ENCODE measurements around the gene RXRA. TPM values are rescaled to one million over a fixed set of nuclear protein-coding genes. Genes with fewer than 3 reads are reported as not detected.

RXRA gene
- total and polyA plus RNA-seq, 2 donors (not counting 3 experiments of a cell fraction or from before 2014, with no cell fraction given) = 15.4 to 37.4 TPM

GRCh38 chr9:134381272-134381661 is 55.0 kb downstream of the RXRA start:
- ChIA-PET CTCF (interaction anchor here (1.3 kb wide), 1 partner anchor 26 kb away, joined by 3 read pairs; no protein-coding TSS in a partner anchor), POLR2A (no interaction called here)

More at GRCh38 chr9:134381272-134381661, 55.0 kb downstream of the RXRA start:
- Histone ChIP-seq H3K79me2 (ENCODE audit: control insufficient read depth, insufficient read depth, low read length) (peaks cover 18% of the 10 kb centered on the region), H3K27ac (ENCODE audit: insufficient read depth, low read depth, low read length) (no peak overlapping the region), H3K4me1 (ENCODE audit: control insufficient read depth, extremely low read depth, insufficient read depth, low read length) (peaks cover 28% of the 10 kb centered on the region), H3K9me3 (replicated peaks; ENCODE audit: control insufficient read depth, insufficient read depth, low read length) (no peaks in the 10 kb centered on the region), H3K27me3 (ENCODE audit: control insufficient read depth in 2 of 2, insufficient read depth in 2 of 2, low read length in 2 of 2) (no peaks in the 10 kb centered on the region), H2AFZ (ENCODE audit: low read depth, low read length) (no peak overlapping the region), H3K4me3 (replicated peaks in 1 of 3; ENCODE audit: insufficient read depth in 1 of 3, low read depth in 1 of 3, low read length in 3 of 3) (no peak overlapping the region), H3K36me3 (ENCODE audit: control insufficient read depth in 2 of 2, extremely low read depth in 1 of 2, insufficient read depth in 2 of 2, low read length in 2 of 2) (no peaks in the 10 kb centered on the region), H4K20me1 (replicated peaks; ENCODE audit: control insufficient read depth, extremely low read depth, insufficient read depth, low read length) (no peaks in the 10 kb centered on the region), H3K9ac (replicated peaks; ENCODE audit: extremely low read depth, insufficient read depth, low read length) (no peak overlapping the region), H3K4me2 (ENCODE audit: insufficient read depth, low read length) (no peak overlapping the region), H3K9me1 (replicated peaks; ENCODE audit: control insufficient read depth, extremely low read depth, insufficient read depth, low read length) (no peaks in the 10 kb centered on the region)
- DNase-seq (ENCODE audit: low read depth, low spot score) = no peak
- dilution Hi-C loops (cut with MboI; ENCODE audit: extremely low pct_ligation_motif_present, low sequenced_read_pairs) (no loop called here), intact Hi-C loops (cut with micrococcal nuclease) (loop anchor here (10.0 kb wide), 1 partner anchor 336 kb away; no protein-coding TSS in a partner anchor)
- BruUV-seq (replicated peaks) = no TSS peak
- TF ChIP-seq EZH2 (IDR thresholded peaks at IDR 0.05; ENCODE audit: borderline replicate concordance, low read depth, low read length, severe bottlenecking) (no peak), MYC (IDR thresholded peaks at IDR 0.05; ENCODE audit: low read depth, low read length) (no peak), POLR2AphosphoS5 (IDR thresholded peaks at IDR 0.05; ENCODE audit: insufficient read depth, low read depth, low read length) (no peak), CTCF (IDR thresholded peaks at IDR 0.05; ENCODE audit: extremely low read depth in 1 of 2, insufficient read depth in 1 of 2, low read depth in 1 of 2, low read length in 2 of 2) (no peak), FOS (IDR thresholded peaks at IDR 0.05; ENCODE audit: borderline replicate concordance, insufficient read depth, low read length) (no peak), POLR2A (IDR thresholded peaks at IDR 0.05; ENCODE audit: low read depth, low read length) (no peak), JUN (IDR thresholded peaks at IDR 0.05; ENCODE audit: borderline replicate concordance, insufficient read depth, insufficient read length, low read depth) (no peak), GATA2 (IDR thresholded peaks at IDR 0.05; ENCODE audit: insufficient read depth, insufficient read length, low read depth, low read length) (no peak), MAX (IDR thresholded peaks at IDR 0.05; ENCODE audit: insufficient read depth, insufficient read length) (no peak)
- FAIRE-seq = no peak

Measured in endothelial cell of umbilical vein (primary cell).